GM12874 (cell line): ENCODE measurements around the gene ESR1.

Source experiments
- TF ChIP-seq, protein P1 (sequence below): IDR thresholded peaks from 2 replicates; pipeline ENCODE4 v1.5.1; 2011; ENCODE audit warnings: low read depth, mild to moderate bottlenecking, control low read depth, low read length, moderate library complexity; ENCODE audit not compliant: insufficient read depth

The ESR1 gene

DNA sequence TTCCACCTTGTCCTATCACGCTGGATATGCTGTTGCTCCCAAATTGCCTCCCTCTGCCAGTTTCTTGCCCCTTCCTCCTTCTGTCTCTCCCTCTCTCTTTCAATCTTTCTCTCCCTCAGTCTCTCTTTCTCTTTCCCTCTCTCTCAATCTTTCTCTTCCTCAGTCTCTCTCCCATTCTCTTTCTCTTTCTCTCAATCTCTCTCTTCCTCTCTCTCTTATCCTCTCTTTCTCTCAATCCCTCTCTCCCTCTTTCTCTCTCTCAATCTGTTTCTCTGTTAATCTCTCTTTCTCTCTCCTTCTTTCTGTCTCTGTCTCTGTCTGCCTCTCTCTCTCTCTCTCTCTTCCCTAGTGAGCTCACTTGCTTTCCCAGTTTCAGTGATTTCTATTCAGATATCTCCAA is 245.8 kb downstream of the ESR1 start:
- TF ChIP-seq, protein P1, sequence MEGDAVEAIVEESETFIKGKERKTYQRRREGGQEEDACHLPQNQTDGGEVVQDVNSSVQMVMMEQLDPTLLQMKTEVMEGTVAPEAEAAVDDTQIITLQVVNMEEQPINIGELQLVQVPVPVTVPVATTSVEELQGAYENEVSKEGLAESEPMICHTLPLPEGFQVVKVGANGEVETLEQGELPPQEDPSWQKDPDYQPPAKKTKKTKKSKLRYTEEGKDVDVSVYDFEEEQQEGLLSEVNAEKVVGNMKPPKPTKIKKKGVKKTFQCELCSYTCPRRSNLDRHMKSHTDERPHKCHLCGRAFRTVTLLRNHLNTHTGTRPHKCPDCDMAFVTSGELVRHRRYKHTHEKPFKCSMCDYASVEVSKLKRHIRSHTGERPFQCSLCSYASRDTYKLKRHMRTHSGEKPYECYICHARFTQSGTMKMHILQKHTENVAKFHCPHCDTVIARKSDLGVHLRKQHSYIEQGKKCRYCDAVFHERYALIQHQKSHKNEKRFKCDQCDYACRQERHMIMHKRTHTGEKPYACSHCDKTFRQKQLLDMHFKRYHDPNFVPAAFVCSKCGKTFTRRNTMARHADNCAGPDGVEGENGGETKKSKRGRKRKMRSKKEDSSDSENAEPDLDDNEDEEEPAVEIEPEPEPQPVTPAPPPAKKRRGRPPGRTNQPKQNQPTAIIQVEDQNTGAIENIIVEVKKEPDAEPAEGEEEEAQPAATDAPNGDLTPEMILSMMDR: no peak

DNA sequence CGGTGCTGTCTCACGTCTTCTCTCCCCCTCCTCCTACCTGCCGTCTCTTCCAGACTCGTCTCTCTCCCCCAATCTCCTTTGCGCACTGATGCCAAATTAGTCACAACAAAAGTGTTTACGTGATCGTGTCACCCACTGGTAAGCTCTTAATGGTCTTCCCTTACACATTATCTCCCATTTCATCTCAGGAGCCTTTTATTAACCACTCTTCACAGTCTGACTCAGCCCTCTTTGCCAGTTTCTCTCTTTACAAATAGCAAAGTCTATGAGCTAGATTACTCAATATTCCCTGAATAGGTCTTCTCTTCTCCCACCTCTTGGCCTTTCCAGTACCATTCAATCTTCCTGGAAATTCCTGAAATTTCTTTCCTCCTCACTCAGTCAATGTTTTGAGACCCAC is 247.0 kb downstream of the ESR1 start:
- TF ChIP-seq, protein P1: no peak

DNA sequence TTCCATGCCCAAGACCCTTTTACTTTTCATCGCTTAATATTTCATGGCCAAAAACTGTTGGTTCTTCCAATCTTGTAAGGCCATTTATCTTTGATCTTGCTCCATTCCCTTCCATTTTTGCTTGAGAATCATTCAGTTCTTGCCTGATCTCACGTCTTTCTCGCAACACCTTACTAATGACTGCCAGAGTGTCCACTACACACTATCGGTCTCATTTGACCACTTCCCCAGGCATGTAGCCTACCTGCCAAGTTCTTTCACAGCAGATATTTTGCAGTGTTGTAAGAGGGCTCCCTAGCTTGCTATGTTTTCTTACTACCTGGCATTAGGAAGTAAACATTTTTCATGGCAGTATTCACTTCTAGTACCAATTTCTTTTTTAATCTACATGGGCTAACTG is 248.0 kb downstream of the ESR1 start:
- TF ChIP-seq, protein P1: no peak

DNA sequence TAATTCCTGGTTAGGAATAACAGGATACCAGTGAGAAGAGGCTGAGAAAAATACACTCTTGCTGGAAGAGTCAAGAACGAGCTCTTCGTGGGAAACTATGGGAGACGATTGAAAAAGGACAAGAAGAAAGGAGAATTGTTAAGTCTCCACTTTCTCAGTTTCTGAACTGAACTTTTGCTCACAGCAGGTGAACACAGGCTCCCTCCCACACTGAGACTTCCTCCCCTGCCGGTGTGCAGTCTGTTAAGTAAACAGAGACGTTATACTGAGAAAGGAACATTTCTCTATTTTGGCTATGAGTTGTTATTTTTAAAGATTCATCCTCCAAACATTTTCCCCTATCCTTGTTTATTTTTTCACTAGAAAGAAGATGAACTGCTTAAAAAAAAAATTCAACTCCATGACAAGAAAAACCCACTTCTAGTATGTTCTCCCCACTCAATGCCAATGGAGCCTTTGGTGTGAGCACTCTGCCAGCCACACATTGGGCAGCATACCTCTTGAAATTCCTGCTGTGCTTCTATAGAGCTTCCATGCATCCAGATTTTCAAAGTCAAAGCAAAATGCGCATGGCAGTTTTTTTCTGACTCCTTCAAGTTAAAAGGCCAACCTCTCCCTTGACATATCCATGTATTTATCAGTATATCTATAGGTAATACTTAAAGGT is 250.5 kb downstream of the ESR1 start:
- TF ChIP-seq, protein P1: no peak

DNA sequence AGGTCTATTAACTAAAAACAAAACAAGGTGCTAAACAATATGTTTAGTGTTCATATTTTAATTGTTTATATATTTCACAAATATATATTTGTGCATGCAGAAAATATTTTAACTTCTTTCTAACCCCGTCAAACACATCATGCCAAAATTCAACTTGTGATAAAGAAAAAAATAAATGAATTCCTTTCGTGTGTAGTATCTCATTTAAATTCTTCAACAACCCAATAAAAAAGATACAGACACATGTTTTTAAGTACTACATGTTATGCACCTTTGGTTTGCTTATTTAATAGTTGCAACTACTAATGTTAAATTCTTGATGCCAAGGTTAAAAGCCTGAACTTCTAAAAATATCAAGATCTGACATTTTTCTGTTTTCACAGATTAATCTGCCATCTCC is 252.4 kb downstream of the ESR1 start:
- TF ChIP-seq, protein P1: no peak

DNA sequence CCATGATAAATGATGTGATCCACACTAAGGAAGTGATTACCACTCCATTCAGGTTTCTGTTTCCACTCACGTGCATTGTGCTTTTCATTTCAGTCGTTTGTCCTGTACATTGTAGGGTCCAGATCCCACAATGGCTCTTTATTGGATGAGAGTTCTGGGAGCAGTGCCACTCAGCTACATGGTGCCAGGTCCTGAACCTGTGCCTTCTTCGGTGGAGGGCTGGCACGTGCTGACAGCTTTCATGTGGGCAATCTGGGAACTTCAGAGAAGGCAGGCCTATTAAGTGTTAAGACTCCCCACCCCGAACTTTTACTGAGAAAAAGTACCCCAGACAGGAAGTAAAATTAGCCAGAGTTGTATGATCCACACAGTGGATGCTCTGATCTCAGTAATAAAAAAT is 255.0 kb downstream of the ESR1 start:
- TF ChIP-seq, protein P1: no peak

DNA sequence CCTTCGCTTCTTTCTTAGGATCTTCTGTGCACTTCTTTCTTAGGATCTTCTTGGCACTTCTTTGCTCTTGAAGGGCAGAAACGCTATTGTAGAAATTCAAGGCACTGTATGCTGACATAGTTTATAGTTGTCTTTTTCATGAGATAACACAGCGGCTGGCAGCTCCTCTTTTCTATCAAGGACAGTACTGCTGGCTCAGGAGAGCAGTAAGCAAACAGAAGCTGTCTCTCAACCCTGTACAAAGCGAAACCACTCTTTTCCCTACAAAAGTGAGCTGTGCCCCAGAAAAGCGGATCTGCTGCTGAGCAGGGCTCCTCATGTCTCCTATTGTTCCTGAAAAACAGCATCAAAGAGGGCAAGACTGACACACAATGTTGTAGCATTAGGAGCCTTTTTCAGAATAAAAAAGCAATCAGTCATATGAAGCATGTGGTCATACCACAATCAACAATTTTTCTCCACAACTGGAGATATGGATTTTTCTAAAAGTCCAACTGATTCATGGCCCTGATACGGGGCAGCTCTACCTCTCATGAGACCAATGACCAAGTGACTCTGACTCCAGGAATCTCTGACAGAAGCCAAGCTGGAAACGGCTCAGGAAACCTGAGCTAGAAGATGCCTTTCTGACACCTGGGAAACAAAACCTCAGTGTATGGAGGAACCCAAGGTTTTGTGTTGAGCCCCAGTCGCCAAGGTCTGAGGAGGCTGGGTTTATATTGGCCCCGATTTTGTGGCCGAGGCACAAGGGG is 255.9 kb downstream of the ESR1 start:
- TF ChIP-seq, protein P1: no peak
